Mucosa of descending colon (tissue), 3 donors: ENCODE results near the gene AKIRIN2. TPM values are rescaled to one million over a fixed set of nuclear protein-coding genes. Genes with fewer than 3 reads are reported as not detected.
A peak's percentile ranks its signal among the peaks of the same experiment; 100 is the strongest.

Source experiments
- ATAC-seq: fragments of 200-7000 bp; cut with Tn5 transposase; one replicate; pipeline ENCODE4 v1.9.1; 2020; ENCODE audit warnings: mild to moderate bottlenecking, moderate library complexity
- DNase-seq, 3 donors: peaks; one replicate each; pipeline ENCODE4 v3.0.0-alpha.2; 2020
- H3K36me3 ChIP-seq: fragments of 200-600 bp; one replicate; pipeline ENCODE4 v1.8.0; 2021; ENCODE audit warnings: low read depth, mild to moderate bottlenecking
- H3K4me1 ChIP-seq: fragments of 200-600 bp; one replicate; pipeline ENCODE4 v1.8.0; 2021; ENCODE audit warnings: low read depth, mild to moderate bottlenecking
- H3K4me3 ChIP-seq: fragments of 200-600 bp; one replicate; pipeline ENCODE4 v1.8.0; 2021; ENCODE audit warnings: mild to moderate bottlenecking
- H3K9me3 ChIP-seq: fragments of 200-600 bp; one replicate; pipeline ENCODE4 v1.8.0; 2021; ENCODE audit warnings: mild to moderate bottlenecking
- intact Hi-C, 2 donors: fragments of 100-400 bp; cut with DNase I in 1 of 2; cut with micrococcal nuclease in 1 of 2; formaldehyde crosslinking; loops; one replicate each; pipeline versions ENCODE4 v1.11.0 to v1.11.1; 2022; cut with DNase I, micrococcal nuclease
- long read RNA-seq, 2 donors: library from polyadenylated mRNA; unstranded; transcript quantifications; one replicate each; pipeline ENCODE4 v2.0.0, GENCODE V29; 2019 to 2021
- total RNA-seq, 3 donors: library from RNA; stranded (reverse); fragmentation: NEBNext Ultra II Directional in 2 of 3; extraction: Animal tissue kit (Norgen Biotek cat#: 25700) in 2 of 3; gene quantifications; one replicate each; pipeline versions ENCODE4 v1.2.1 to v1.2.4, GENCODE V29; 2021 to 2023
- TF ChIP-seq, protein P1 (sequence below): fragments of 200-600 bp; IDR thresholded peaks from one replicate; pipeline ENCODE4 v1.8.0; 2022; ENCODE audit warnings: antibody characterized with exemption, mild to moderate bottlenecking
- donor health status: DM: no; HTN: no; CAD: no; lungs with moderate emphysema.
- donor health status: DM: no; HTN: no; CAD: no.
- donor health status: DM: no; HTN: yes; CAD: no.

AKIRIN2 gene
- total RNA-seq: 10 to 100 TPM; 32.3 to 41.0 (median 33.2) TPM
- long read RNA-seq, donor 1, transcript AKIRIN2-201 (5 exons, 1,662 nt): major isoform, 45 of 52 reads
- long read RNA-seq, donor 1, partial matches to known transcripts: 1 of 52 reads
- long read RNA-seq, donor 1, other reads (novel, unspliced or antisense): 6 of 52 reads
- long read RNA-seq, donor 2, transcript AKIRIN2-201 (5 exons, 1,662 nt): major isoform, 18 of 21 reads
- long read RNA-seq, donor 2, partial matches to known transcripts: 2 of 21 reads
- long read RNA-seq, donor 2, other reads (novel, unspliced or antisense): 1 of 21 reads

DNA sequence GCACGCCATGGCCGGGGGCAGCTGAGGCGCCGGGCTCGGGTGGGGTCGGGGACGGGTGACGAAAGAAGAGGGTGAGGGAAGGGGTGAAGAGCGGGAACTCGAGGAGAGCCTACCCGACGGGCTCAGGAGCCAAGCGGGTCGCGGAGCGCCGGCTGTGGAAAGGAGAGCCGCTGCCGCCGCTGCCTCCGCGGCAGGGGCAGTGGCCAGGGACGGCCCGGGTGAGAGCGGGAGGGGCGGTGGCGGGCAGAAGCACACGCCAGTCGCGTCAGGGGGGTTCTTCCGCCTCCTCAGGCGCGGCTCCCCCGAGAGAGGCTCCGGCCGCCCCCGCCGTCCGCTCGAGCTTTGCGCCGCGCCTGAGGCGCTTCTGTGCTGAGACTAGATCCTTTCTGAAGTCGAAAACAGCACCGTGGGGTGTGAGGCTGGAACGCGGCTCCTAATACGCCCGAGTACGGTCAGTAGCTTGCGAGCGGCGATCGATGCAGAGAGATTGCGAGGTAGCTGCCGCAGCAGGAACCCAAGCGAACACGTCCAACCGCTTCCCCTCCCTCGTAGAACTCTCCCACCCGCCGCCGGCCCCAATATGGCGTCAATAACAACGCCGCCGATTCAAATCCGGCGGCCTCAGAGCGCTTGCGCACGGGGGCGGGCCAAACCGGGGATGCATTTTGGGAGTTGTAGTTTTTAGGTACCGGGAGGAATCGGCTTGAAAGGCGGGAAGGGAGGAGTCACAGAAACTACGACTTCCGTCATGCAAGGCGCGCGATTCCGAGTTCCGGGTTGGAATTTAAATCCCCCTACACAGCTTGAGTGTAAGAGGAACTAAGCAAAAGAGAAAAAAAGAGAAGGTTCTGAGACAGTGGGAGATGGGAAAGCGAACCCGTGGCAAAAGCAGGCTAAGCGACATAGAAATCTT lies at the start of gene AKIRIN2:
TSS of gene AKIRIN2 (minus strand) at position 558 of the 913 bp plus-strand sequence. CDS start at position 9, 549 bp downstream.
- Histone ChIP-seq H3K4me1 (peaks cover 25% of the 10 kb centered on the region), H3K9me3 (no peaks in the 10 kb centered on the region), H3K36me3 (peaks cover 3% of the 10 kb centered on the region), H3K4me3 (peak within 1 kb of the TSS; percentile 99)
- ATAC-seq (peak; percentile 94), DNase-seq (peak; percentile 97 to 98 (median 97))
- intact Hi-C loops: loop anchor here in 1 of 2 donors (2.0 kb wide), 1 partner anchor 27 kb away; no protein-coding TSS in a partner anchor
- TF ChIP-seq, protein P1, sequence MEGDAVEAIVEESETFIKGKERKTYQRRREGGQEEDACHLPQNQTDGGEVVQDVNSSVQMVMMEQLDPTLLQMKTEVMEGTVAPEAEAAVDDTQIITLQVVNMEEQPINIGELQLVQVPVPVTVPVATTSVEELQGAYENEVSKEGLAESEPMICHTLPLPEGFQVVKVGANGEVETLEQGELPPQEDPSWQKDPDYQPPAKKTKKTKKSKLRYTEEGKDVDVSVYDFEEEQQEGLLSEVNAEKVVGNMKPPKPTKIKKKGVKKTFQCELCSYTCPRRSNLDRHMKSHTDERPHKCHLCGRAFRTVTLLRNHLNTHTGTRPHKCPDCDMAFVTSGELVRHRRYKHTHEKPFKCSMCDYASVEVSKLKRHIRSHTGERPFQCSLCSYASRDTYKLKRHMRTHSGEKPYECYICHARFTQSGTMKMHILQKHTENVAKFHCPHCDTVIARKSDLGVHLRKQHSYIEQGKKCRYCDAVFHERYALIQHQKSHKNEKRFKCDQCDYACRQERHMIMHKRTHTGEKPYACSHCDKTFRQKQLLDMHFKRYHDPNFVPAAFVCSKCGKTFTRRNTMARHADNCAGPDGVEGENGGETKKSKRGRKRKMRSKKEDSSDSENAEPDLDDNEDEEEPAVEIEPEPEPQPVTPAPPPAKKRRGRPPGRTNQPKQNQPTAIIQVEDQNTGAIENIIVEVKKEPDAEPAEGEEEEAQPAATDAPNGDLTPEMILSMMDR: no peak

DNA sequence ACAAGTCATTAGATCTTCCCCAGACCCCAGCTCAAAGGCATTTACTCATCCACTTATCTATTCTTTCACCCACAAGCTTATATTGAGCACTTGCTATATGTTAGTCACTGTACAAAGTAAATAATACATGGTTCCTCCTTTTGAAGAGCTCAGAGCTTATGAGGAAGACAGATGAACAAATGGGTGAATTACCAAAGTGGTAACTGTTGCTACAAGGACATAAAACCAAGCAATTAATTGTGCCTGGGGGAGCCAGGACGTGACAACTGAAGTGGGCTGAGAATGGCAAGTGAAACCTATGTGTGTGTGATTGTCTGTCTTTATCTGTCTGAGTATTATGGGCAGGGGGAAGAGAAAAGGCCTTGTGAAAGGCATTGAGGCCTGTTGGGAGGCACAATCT lies 45.6 kb upstream of the AKIRIN2 start:
- no peaks in the 10 kb centered on the region for H3K9me3 ChIP-seq
- no peak for ATAC-seq

DNA sequence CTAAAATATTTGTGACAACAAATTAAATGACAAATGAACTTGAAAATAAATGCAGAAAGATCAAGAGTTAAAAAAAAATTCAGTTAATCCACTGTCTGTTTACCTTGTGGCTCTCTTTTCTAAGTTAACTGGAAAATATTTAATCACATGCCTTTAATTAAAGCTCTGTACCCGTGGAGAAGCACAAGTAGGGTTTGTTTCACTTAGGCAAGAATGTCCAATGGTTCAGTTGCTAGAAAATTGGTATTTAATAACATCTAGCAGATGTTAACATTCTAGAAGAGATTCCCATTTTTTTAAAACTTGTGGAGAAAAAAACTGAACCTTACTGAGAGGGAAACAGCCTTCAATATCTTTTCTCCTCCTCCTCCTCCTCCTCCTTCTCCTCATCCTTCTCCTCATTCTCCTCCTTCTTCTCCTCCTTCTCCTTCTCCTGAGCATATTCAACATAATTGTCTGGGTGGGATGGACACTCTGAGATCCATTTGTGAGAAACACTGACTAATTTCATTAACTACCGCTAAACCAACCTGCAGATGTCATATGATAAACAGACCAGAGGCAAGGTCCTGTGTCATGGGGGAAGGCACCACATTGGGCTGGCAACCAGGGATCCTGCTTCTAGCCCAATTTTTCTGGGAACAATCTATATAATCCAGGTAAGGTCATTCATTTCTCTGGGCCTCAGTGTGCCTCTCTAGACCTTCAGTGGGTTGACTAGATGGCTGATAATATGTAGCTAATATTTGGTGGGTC lies 44.1 kb upstream of the AKIRIN2 start:
- TF ChIP-seq, protein P1: no peak
- intact Hi-C loops: no loop called here
- no peaks in the 10 kb centered on the region for H3K4me1 ChIP-seq
- no peak overlapping the region for H3K4me3 ChIP-seq
- no peaks in the 10 kb centered on the region for H3K36me3 ChIP-seq
- ATAC-seq (no peak), DNase-seq (no peak)
- H3K9me3 ChIP-seq: no peaks in the 10 kb centered on the region

More for the DNA sequence above, 45.6 kb upstream of the AKIRIN2 start:
- H3K4me3 ChIP-seq: no peak overlapping the region
- no peaks in the 10 kb centered on the region for H3K4me1 ChIP-seq
- intact Hi-C loops: no loop called here
- TF ChIP-seq, protein P1: no peak
- no peak for DNase-seq
- H3K36me3 ChIP-seq: no peaks in the 10 kb centered on the region

DNA sequence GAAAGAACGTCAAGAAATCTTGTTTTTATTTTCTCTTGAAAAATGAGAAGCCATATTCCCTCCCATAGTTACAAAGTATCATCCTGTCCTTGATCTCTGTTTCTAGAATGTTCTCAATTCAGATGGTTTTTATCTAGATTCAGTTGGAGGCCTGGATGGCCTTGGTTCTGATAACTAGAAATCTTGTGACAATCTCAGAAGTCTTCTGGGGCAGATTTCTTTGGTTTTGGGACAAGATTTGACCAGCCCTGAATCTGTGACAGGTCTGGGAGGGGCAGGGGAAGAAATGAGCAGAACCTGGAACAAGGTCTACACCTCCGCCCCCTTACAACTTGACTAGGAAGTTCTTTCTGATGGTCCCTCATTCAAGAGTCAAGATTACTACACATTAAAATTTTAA lies 41.4 kb upstream of the AKIRIN2 start:
- no peaks in the 10 kb centered on the region for H3K4me1 ChIP-seq
- H3K4me3 ChIP-seq: no peak overlapping the region
- ATAC-seq: no peak
- H3K9me3 ChIP-seq: no peaks in the 10 kb centered on the region
- H3K36me3 ChIP-seq: no peaks in the 10 kb centered on the region
- intact Hi-C loops: no loop called here
- TF ChIP-seq, protein P1: no peak
- no peak for DNase-seq

DNA sequence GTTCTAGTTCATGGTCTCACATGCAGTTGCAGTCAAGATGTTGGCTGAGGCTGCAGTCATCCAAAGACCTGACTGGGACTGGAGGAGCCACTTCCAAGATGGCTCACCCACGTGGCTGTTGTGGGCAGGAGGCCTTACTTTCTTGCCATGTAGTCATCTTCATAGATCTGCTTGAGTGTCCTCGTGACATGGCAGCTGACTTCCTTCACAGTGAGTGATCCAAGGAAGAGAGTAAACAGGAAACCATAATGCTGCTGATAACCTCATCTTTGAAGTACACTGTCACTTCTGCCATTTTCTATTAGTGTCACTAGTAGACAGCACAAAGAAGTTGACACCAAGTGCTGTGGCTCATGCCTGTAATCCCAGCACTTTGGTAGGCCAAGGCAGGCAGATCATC lies 40.1 kb upstream of the AKIRIN2 start:
- Histone ChIP-seq H3K4me3 (no peak overlapping the region), H3K4me1 (no peaks in the 10 kb centered on the region), H3K9me3 (no peaks in the 10 kb centered on the region), H3K36me3 (no peaks in the 10 kb centered on the region)
- DNase-seq (peak in 1 of 3 donors; percentile 44), ATAC-seq (peak; percentile 79)
- TF ChIP-seq, protein P1: no peak
- intact Hi-C loops: no loop called here
